Duodenal mucosa (tissue), 2 donors: ENCODE results near the gene ANKS1B.

Experiments
- H3K27ac ChIP-seq: one replicate; pipeline ENCODE4 v1.7.0; 2013; ENCODE audit warnings: low read depth, low read length
- H3K27me3 ChIP-seq, 2 donors: one replicate each; pipeline ENCODE4 v1.7.0; 2013; ENCODE audit warnings: low read length in 2 of 2, control low read depth in 1 of 2; ENCODE audit not compliant: insufficient read depth in 2 of 2, control insufficient read depth in 1 of 2
- H3K36me3 ChIP-seq, 2 donors: one replicate each; pipeline ENCODE4 v1.7.0; 2013; ENCODE audit warnings: low read length in 2 of 2, control low read depth in 1 of 2; ENCODE audit not compliant: insufficient read depth in 2 of 2, control insufficient read depth in 1 of 2
- H3K4me1 ChIP-seq, 2 donors: one replicate each; pipeline ENCODE4 v1.7.0; 2013; ENCODE audit warnings: low read length in 2 of 2, control low read depth in 1 of 2; ENCODE audit not compliant: insufficient read depth in 2 of 2, control insufficient read depth in 1 of 2
- H3K4me3 ChIP-seq, 2 donors: one replicate each; pipeline ENCODE4 v1.7.0; 2013; ENCODE audit warnings: low read length in 2 of 2, low read depth in 1 of 2
- H3K9ac ChIP-seq, 2 donors: one replicate each; pipeline ENCODE4 v1.7.0; 2013; ENCODE audit warnings: low read length in 2 of 2, low read depth in 1 of 2
- H3K9me3 ChIP-seq, 2 donors: one replicate each; pipeline ENCODE4 v1.7.0; 2013; ENCODE audit warnings: low read length in 2 of 2, control low read depth in 1 of 2; ENCODE audit not compliant: control insufficient read depth in 1 of 2

The ANKS1B gene

GRCh38 chr12:99996095-99996494, 11.4 kb upstream of the ANKS1B start:
- no peak overlapping the region for H3K27ac ChIP-seq
- H3K27me3 ChIP-seq: no peaks in the 10 kb centered on the region
- H3K9me3 ChIP-seq: peaks cover 2 to 5% of the 10 kb centered on the region in 2 donors
- H3K4me1 ChIP-seq: no peaks in the 10 kb centered on the region
- no peak overlapping the region for H3K9ac ChIP-seq
- no peak overlapping the region for H3K4me3 ChIP-seq
- H3K36me3 ChIP-seq: no peaks in the 10 kb centered on the region

GRCh38 chr12:99985631-99986030, 895 bp upstream of the ANKS1B start:
- peaks cover 0 to 9% of the 10 kb centered on the region in 2 donors for H3K4me1 ChIP-seq
- no peaks in the 10 kb centered on the region for H3K9me3 ChIP-seq
- H3K4me3 ChIP-seq: peak overlapping the region in 1 of 2 donors; percentile 72
- H3K27ac ChIP-seq: no peak overlapping the region
- peaks cover 4 to 13% of the 10 kb centered on the region in 2 donors for H3K27me3 ChIP-seq
- H3K9ac ChIP-seq: no peak overlapping the region
- no peaks in the 10 kb centered on the region for H3K36me3 ChIP-seq

- H3K9ac ChIP-seq: no peak overlapping the region
- no peaks in the 10 kb centered on the region for H3K9me3 ChIP-seq
- H3K27ac ChIP-seq: no peak overlapping the region
- no peaks in the 10 kb centered on the region for H3K36me3 ChIP-seq
- H3K4me1 ChIP-seq: peaks cover 0 to 9% of the 10 kb centered on the region in 2 donors
- peak overlapping the region; percentile 71 to 72 for H3K4me3 ChIP-seq
- peaks cover 4 to 13% of the 10 kb centered on the region in 2 donors for H3K27me3 ChIP-seq
Measured at GRCh38 chr12:99985129-99985570, 414 bp upstream of the ANKS1B start.

GRCh38 chr12:99983456-99984258, 1.1 kb downstream of the ANKS1B start:
- Histone ChIP-seq H3K9me3 (no peaks in the 10 kb centered on the region), H3K27ac (no peak overlapping the region), H3K36me3 (no peaks in the 10 kb centered on the region), H3K27me3 (peaks cover 4 to 13% of the 10 kb centered on the region in 2 donors), H3K4me1 (peaks cover 0 to 9% of the 10 kb centered on the region in 2 donors), H3K9ac (no peak overlapping the region), H3K4me3 (peak overlapping the region; percentile 3 to 23)

- H3K27me3 ChIP-seq: peaks cover 4 to 13% of the 10 kb centered on the region in 2 donors
- peaks cover 0 to 9% of the 10 kb centered on the region in 2 donors for H3K4me1 ChIP-seq
- no peaks in the 10 kb centered on the region for H3K36me3 ChIP-seq
- no peaks in the 10 kb centered on the region for H3K9me3 ChIP-seq
- H3K4me3 ChIP-seq: no peak overlapping the region
- H3K27ac ChIP-seq: no peak overlapping the region
- H3K9ac ChIP-seq: no peak overlapping the region
Measured at GRCh38 chr12:99981639-99982190, 3.0 kb downstream of the ANKS1B start.

- Histone ChIP-seq H3K36me3 (no peaks in the 10 kb centered on the region), H3K4me3 (no peak overlapping the region), H3K9me3 (no peaks in the 10 kb centered on the region), H3K9ac (no peak overlapping the region), H3K27ac (no peak overlapping the region), H3K4me1 (no peaks in the 10 kb centered on the region), H3K27me3 (peaks cover 0 to 7% of the 10 kb centered on the region in 2 donors)
Measured at GRCh38 chr12:99979471-99979870, 5.3 kb downstream of the ANKS1B start.

GRCh38 chr12:99978152-99978551, 6.6 kb downstream of the ANKS1B start:
- H3K27me3 ChIP-seq: no peaks in the 10 kb centered on the region
- no peak overlapping the region for H3K9ac ChIP-seq
- no peaks in the 10 kb centered on the region for H3K9me3 ChIP-seq
- H3K4me1 ChIP-seq: no peaks in the 10 kb centered on the region
- H3K4me3 ChIP-seq: no peak overlapping the region
- H3K36me3 ChIP-seq: no peaks in the 10 kb centered on the region
- no peak overlapping the region for H3K27ac ChIP-seq

GRCh38 chr12:99977550-99977949, 7.2 kb downstream of the ANKS1B start:
- no peaks in the 10 kb centered on the region for H3K9me3 ChIP-seq
- H3K4me3 ChIP-seq: no peak overlapping the region
- H3K27me3 ChIP-seq: no peaks in the 10 kb centered on the region
- H3K4me1 ChIP-seq: no peaks in the 10 kb centered on the region
- no peaks in the 10 kb centered on the region for H3K36me3 ChIP-seq
- no peak overlapping the region for H3K9ac ChIP-seq
- no peak overlapping the region for H3K27ac ChIP-seq

GRCh38 chr12:99976762-99977161, 8.0 kb downstream of the ANKS1B start:
- no peak overlapping the region for H3K4me3 ChIP-seq
- no peaks in the 10 kb centered on the region for H3K36me3 ChIP-seq
- H3K27me3 ChIP-seq: no peaks in the 10 kb centered on the region
- H3K4me1 ChIP-seq: no peaks in the 10 kb centered on the region
- no peaks in the 10 kb centered on the region for H3K9me3 ChIP-seq
- no peak overlapping the region for H3K27ac ChIP-seq
- no peak overlapping the region for H3K9ac ChIP-seq

GRCh38 chr12:99975321-99975720, 9.4 kb downstream of the ANKS1B start:
- Histone ChIP-seq H3K27me3 (no peaks in the 10 kb centered on the region), H3K36me3 (no peaks in the 10 kb centered on the region), H3K9me3 (no peaks in the 10 kb centered on the region), H3K4me3 (no peak overlapping the region), H3K27ac (no peak overlapping the region), H3K4me1 (no peaks in the 10 kb centered on the region), H3K9ac (no peak overlapping the region)
